Naive thymus-derived CD4-positive, alpha-beta T cell (primary cell): ENCODE data around the gene BIRC2. TPM values are rescaled to one million over a fixed set of nuclear protein-coding genes. Genes with fewer than 3 reads are reported as not detected.

ENCODE experiments used
- ATAC-seq: fragments of 150-1000 bp; cut with Tn5 transposase; 2 replicates; pipeline ENCODE4 v1.10.0; 2021; ENCODE audit warnings: mild to moderate bottlenecking, moderate library complexity
- CTCF ChIA-PET: fragments of 350-600 bp; sonication (Branson Sonifier 250); formaldehyde crosslinking; loops from one replicate; lab custom pipeline; 2021; ENCODE audit warnings: antibody characterized with exemption; lab: Charles Lee
- POLR2A ChIA-PET: fragments of 350-600 bp; sonication (Branson Sonifier 250); formaldehyde crosslinking; loops from one replicate; lab custom pipeline; 2021; ENCODE audit warnings: antibody characterized with exemption, inconsistent platforms; lab: Charles Lee
- DNase-seq, 9 donors: peaks; one replicate each; pipeline versions ENCODE4 v3.0.0 to v3.0.0-alpha.2; 2020 to 2022; ENCODE audit warnings: mixed read lengths in 1 of 9
- H3K27ac ChIP-seq: one replicate; pipeline ENCODE4 v1.7.0; 2013; ENCODE audit warnings: mild to moderate bottlenecking, low read depth, low read length, moderate library complexity
- H3K27me3 ChIP-seq, 2 donors: one replicate each; pipeline ENCODE4 v1.7.0; 2013; ENCODE audit warnings: low read length in 2 of 2, mild to moderate bottlenecking in 2 of 2, moderate library complexity in 2 of 2; ENCODE audit not compliant: control insufficient read depth in 2 of 2, insufficient read depth in 2 of 2
- H3K36me3 ChIP-seq, 3 experiments: 1 replicate in 2 of 3; 2 replicates in 1 of 3; pipeline ENCODE4 v1.7.0; 2013; ENCODE audit warnings: low read length in 3 of 3, mild to moderate bottlenecking in 3 of 3, moderate library complexity in 1 of 3; ENCODE audit not compliant: insufficient read depth in 3 of 3, control insufficient read depth in 2 of 3
- H3K4me1 ChIP-seq, 2 donors: one replicate each; pipeline ENCODE4 v1.7.0; 2013; ENCODE audit warnings: low read length in 2 of 2, mild to moderate bottlenecking in 2 of 2, moderate library complexity in 1 of 2; ENCODE audit not compliant: control insufficient read depth in 2 of 2, insufficient read depth in 2 of 2
- H3K4me3 ChIP-seq: 2 replicates; pipeline ENCODE4 v1.7.0; 2013; ENCODE audit warnings: mild to moderate bottlenecking, low read length
- H3K9me3 ChIP-seq, 3 experiments: 1 replicate in 2 of 3; 2 replicates in 1 of 3; pipeline ENCODE4 v1.7.0; 2013; ENCODE audit warnings: low read length in 3 of 3; ENCODE audit not compliant: control insufficient read depth in 2 of 3
- H3K27ac Mint-ChIP-seq, 9 donors: one replicate each; pipeline ENCODE4 v1.8.0; 2020 to 2022; ENCODE audit warnings: mixed read lengths in 9 of 9, mild to moderate bottlenecking in 8 of 9, moderate library complexity in 5 of 9, inconsistent platforms in 2 of 9
- H3K27me3 Mint-ChIP-seq, 5 donors: one replicate each; pipeline ENCODE4 v1.8.0; 2021 to 2022; ENCODE audit warnings: mixed read lengths in 5 of 5, mild to moderate bottlenecking in 1 of 5
- H3K36me3 Mint-ChIP-seq, 5 donors: one replicate each; pipeline ENCODE4 v1.8.0; 2020 to 2022; ENCODE audit warnings: mixed read lengths in 5 of 5, mild to moderate bottlenecking in 3 of 5, inconsistent platforms in 1 of 5
- H3K4me1 Mint-ChIP-seq, 7 donors: one replicate each; pipeline ENCODE4 v1.8.0; 2020 to 2022; ENCODE audit warnings: mixed read lengths in 7 of 7, mild to moderate bottlenecking in 3 of 7, inconsistent platforms in 1 of 7
- H3K4me3 Mint-ChIP-seq, 10 donors: one replicate each; pipeline ENCODE4 v1.8.0; 2020 to 2022; ENCODE audit warnings: mild to moderate bottlenecking in 10 of 10, mixed read lengths in 10 of 10, moderate library complexity in 6 of 10, inconsistent platforms in 2 of 10
- H3K9me3 Mint-ChIP-seq, 11 donors: one replicate each; pipeline ENCODE4 v1.8.0; 2020 to 2022; ENCODE audit warnings: mixed read lengths in 11 of 11, mild to moderate bottlenecking in 4 of 11, inconsistent platforms in 1 of 11, moderate library complexity in 1 of 11
- intact Hi-C, 2 donors: fragments of 100-400 bp; cut with micrococcal nuclease; formaldehyde crosslinking; loops; one replicate each; pipeline ENCODE4 v1.15.1; 2023
- polyA plus RNA-seq, 2 donors: library from polyadenylated mRNA; unstranded; fragments of 300-500 nt; fragmentation: Illumina TruSeq; gene quantifications; one replicate each; pipeline ENCODE4 v1.2.3, GENCODE V29; 2021
- total RNA-seq, 6 experiments: library from RNA in 5 of 6; stranded (reverse) in 5 of 6; gene quantifications; 1 replicate in 5 of 6; 2 replicates in 1 of 6; pipeline ENCODE4 v1.2.3 and lab custom pipeline; 2021 to 2026

Gene BIRC2
- total and polyA plus RNA-seq, 7 experiments from 2014 or later, result 35.2 to 103 (median 61.5) TPM

GRCh38 chr11:102318469-102318868 is 28.5 kb upstream of the BIRC2 start:
- ChIA-PET POLR2A (interaction anchor here (0.6 to 9.9 kb wide), 12 partner anchors 9 to 348 kb away, joined by 3 to 158 read pairs (median 7); no protein-coding TSS in a partner anchor), CTCF (interaction anchor here (0.9 to 17.6 kb wide), 6 partner anchors 11 to 348 kb away, joined by 3 to 354 read pairs (median 4); no protein-coding TSS in a partner anchor)
- Histone ChIP-seq H3K36me3 (no peaks in the 10 kb centered on the region), H3K4me1 (peaks cover 36 to 51% of the 10 kb centered on the region in 2 donors), H3K4me3 (peak overlapping the region; percentile 74), H3K27me3 (no peaks in the 10 kb centered on the region), H3K27ac (peak overlapping the region; percentile 97), H3K9me3 (no peaks in the 10 kb centered on the region)
- Mint-ChIP-seq H3K4me1 (peaks cover 43 to 87% (median 71%) of the 10 kb centered on the region in 7 donors), H3K4me3 (peak overlapping the region; percentile 85 to 98 (median 96)), H3K27ac (peak overlapping the region; percentile 89 to 99 (median 98)), H3K27me3 (peaks cover 0 to 2% (median 0%) of the 10 kb centered on the region in 5 donors), H3K9me3 (peaks cover 0 to 6% (median 0%) of the 10 kb centered on the region in 11 donors), H3K36me3 (peaks cover 0 to 44% (median 17%) of the 10 kb centered on the region in 5 donors)
- DNase-seq (peak in 8 of 9 donors; percentile 40 to 64 (median 54)), ATAC-seq (peak; percentile 9)
- intact Hi-C loops, result loop anchor here (1.0 to 5.0 kb wide), 2 partner anchors 30 to 244 kb away; no protein-coding TSS in a partner anchor

GRCh38 chr11:102319544-102319943 is 27.5 kb upstream of the BIRC2 start:
- Histone ChIP-seq H3K9me3 (no peaks in the 10 kb centered on the region), H3K36me3 (peaks cover 0 to 2% (median 0%) of the 10 kb centered on the region in 3 experiments), H3K27me3 (no peaks in the 10 kb centered on the region), H3K27ac (peak overlapping the region; percentile 97), H3K4me1 (peaks cover 34 to 47% of the 10 kb centered on the region in 2 donors), H3K4me3 (peak overlapping the region; percentile 74)
- CTCF ChIA-PET, result interaction anchor here (17.6 kb wide), 1 partner anchor 25 kb away, joined by 354 read pairs; no protein-coding TSS in a partner anchor
- Mint-ChIP-seq H3K9me3 (peaks cover 0 to 6% (median 0%) of the 10 kb centered on the region in 11 donors), H3K36me3 (peaks cover 0 to 44% (median 17%) of the 10 kb centered on the region in 5 donors), H3K4me3 (peak overlapping the region; percentile 85 to 98 (median 96)), H3K27ac (peak overlapping the region; percentile 80 to 99 (median 94)), H3K4me1 (peaks cover 43 to 87% (median 70%) of the 10 kb centered on the region in 7 donors), H3K27me3 (peaks cover 0 to 2% (median 0%) of the 10 kb centered on the region in 5 donors)
- ATAC-seq (no peak), DNase-seq (no peak)
- POLR2A ChIA-PET, result interaction anchor here (0.6 to 5.5 kb wide), 7 partner anchors 10 to 347 kb away, joined by 3 to 89 read pairs (median 6); no protein-coding TSS in a partner anchor
- intact Hi-C loops, result loop anchor here in 1 of 2 donors (5.0 kb wide), 1 partner anchor 243 kb away; no protein-coding TSS in a partner anchor

- ATAC-seq, result no peak
- Mint-ChIP-seq H3K27me3 (peaks cover 0 to 2% (median 0%) of the 10 kb centered on the region in 5 donors), H3K4me1 (peaks cover 46 to 87% (median 69%) of the 10 kb centered on the region in 7 donors), H3K27ac (peak overlapping the region; percentile 80 to 99 (median 94)), H3K4me3 (peak overlapping the region; percentile 85 to 98 (median 96)), H3K9me3 (peaks cover 0 to 6% (median 0%) of the 10 kb centered on the region in 11 donors), H3K36me3 (peaks cover 0 to 48% (median 19%) of the 10 kb centered on the region in 5 donors)
- Histone ChIP-seq H3K27ac (peak overlapping the region; percentile 97), H3K4me1 (peaks cover 35 to 51% of the 10 kb centered on the region in 2 donors), H3K4me3 (peak overlapping the region; percentile 74), H3K27me3 (no peaks in the 10 kb centered on the region), H3K36me3 (peaks cover 0 to 8% (median 0%) of the 10 kb centered on the region in 3 experiments), H3K9me3 (no peaks in the 10 kb centered on the region)
- ChIA-PET CTCF (interaction anchor here (0.7 to 17.6 kb wide), 3 partner anchors 10 to 26 kb away, joined by 3 to 354 read pairs (median 3); no protein-coding TSS in a partner anchor), POLR2A (interaction anchor here (0.6 to 2.1 kb wide), 7 partner anchors 13 to 346 kb away, joined by 3 to 11 read pairs (median 4); no protein-coding TSS in a partner anchor)
- intact Hi-C loops, result no loop called here
- no peak for DNase-seq
Measured at GRCh38 chr11:102320188-102320587, 26.8 kb upstream of the BIRC2 start.

DNA sequence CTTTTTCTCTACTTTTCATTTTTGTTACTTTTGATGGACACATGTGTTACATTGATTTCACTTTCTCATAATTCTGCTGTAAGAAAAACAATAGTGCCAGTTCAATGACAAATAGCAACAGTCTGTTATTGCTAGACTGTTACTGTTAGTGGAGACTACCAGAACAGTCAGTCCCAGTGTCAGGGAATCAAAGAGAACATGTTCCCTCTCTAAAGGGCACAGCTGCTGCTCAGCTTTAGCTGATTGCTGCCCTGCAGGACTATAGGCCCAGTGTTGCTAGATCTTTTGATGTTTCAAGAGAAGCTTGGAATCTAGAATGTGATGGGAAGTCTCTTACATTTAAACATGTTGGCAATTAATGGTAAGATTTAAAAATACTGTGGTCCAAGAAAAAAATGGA is 26.3 kb upstream of the BIRC2 start:
- Mint-ChIP-seq H3K27me3 (peaks cover 0 to 2% (median 0%) of the 10 kb centered on the region in 5 donors), H3K36me3 (peaks cover 0 to 48% (median 19%) of the 10 kb centered on the region in 5 donors), H3K9me3 (peaks cover 0 to 6% (median 0%) of the 10 kb centered on the region in 11 donors), H3K4me1 (peaks cover 46 to 86% (median 68%) of the 10 kb centered on the region in 7 donors), H3K4me3 (peak overlapping the region; percentile 85 to 98 (median 96)), H3K27ac (peak overlapping the region; percentile 80 to 99 (median 94))
- intact Hi-C loops, result no loop called here
- H3K9me3 ChIP-seq, result no peaks in the 10 kb centered on the region
- ATAC-seq, result no peak
- H3K27me3 ChIP-seq, result no peaks in the 10 kb centered on the region
- peaks cover 0 to 8% (median 0%) of the 10 kb centered on the region in 3 experiments for H3K36me3 ChIP-seq
- peak overlapping the region; percentile 97 for H3K27ac ChIP-seq
- peaks cover 32 to 48% of the 10 kb centered on the region in 2 donors for H3K4me1 ChIP-seq
- H3K4me3 ChIP-seq, result peak overlapping the region; percentile 74
- ChIA-PET POLR2A (interaction anchor here (1.0 to 2.1 kb wide), 6 partner anchors 9 to 40 kb away, joined by 3 to 11 read pairs (median 4); no protein-coding TSS in a partner anchor), CTCF (interaction anchor here (0.7 to 17.6 kb wide), 2 partner anchors 15 to 27 kb away, joined by 3 to 354 read pairs; no protein-coding TSS in a partner anchor)
- DNase-seq, result no peak

DNA sequence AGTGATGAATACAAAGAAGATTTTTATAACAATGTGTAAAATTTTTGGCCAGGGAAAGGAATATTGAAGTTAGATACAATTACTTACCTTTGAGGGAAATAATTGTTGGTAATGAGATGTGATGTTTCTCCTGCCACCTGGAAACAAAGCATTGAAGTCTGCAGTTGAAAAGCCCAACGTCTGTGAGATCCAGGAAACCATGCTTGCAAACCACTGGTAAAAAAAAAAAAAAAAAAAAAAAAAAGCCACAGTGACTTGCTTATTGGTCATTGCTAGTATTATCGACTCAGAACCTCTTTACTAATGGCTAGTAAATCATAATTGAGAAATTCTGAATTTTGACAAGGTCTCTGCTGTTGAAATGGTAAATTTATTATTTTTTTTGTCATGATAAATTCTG is 24.5 kb upstream of the BIRC2 start:
- H3K27me3 ChIP-seq, result no peaks in the 10 kb centered on the region
- peaks cover 23 to 39% of the 10 kb centered on the region in 2 donors for H3K4me1 ChIP-seq
- POLR2A ChIA-PET, result interaction anchor here (0.6 to 1.1 kb wide), 3 partner anchors 22 to 28 kb away, joined by 3 to 9 read pairs (median 4); no protein-coding TSS in a partner anchor
- ATAC-seq (no peak), DNase-seq (no peak)
- Mint-ChIP-seq H3K27me3 (no peaks in the 10 kb centered on the region), H3K4me1 (peaks cover 36 to 81% (median 67%) of the 10 kb centered on the region in 7 donors), H3K27ac (peak overlapping the region; percentile 72 to 94 (median 89)), H3K36me3 (peaks cover 0 to 51% (median 27%) of the 10 kb centered on the region in 5 donors), H3K9me3 (no peaks in the 10 kb centered on the region), H3K4me3 (peak overlapping the region; percentile 37 to 85 (median 72))
- H3K27ac ChIP-seq, result peak overlapping the region; percentile 56
- H3K4me3 ChIP-seq, result peak overlapping the region; percentile 27
- intact Hi-C loops, result loop anchor here in 1 of 2 donors (1.0 kb wide), 1 partner anchor 10 kb away; no protein-coding TSS in a partner anchor
- CTCF ChIA-PET, result interaction anchor here (0.7 to 17.6 kb wide), 3 partner anchors 16 to 104 kb away, joined by 3 to 354 read pairs (median 4); no protein-coding TSS in a partner anchor
- peaks cover 10 to 23% (median 10%) of the 10 kb centered on the region in 3 experiments for H3K36me3 ChIP-seq
- H3K9me3 ChIP-seq, result no peaks in the 10 kb centered on the region
